GM18861 (cell line): ENCODE results near the gene TAOK2.
"Not testable (repeated sequence)": the region's sequence is repeated elsewhere in the genome, so short reads cannot be mapped to it uniquely, and the experiment has no call there.

ENCODE experiments used
- ATAC-seq: cut with Tn5 transposase; IDR thresholded peaks from one replicate; pipeline ENCODE4 v1.9.1; 2021; ENCODE audit not compliant: unreplicated experiment

The TAOK2 gene

GRCh38 chr16:30018731-30019158, 45.1 kb downstream of the TAOK2 start:
- no peak for ATAC-seq

GRCh38 chr16:30022887-30023286, 49.2 kb downstream of the TAOK2 start, which contains the start of gene C16orf92:
Gene C16orf92 (plus strand): TSS chr16:30023198. CDS start chr16:30023341, 143 bp downstream.
- ATAC-seq, result no peak

- no peak for ATAC-seq
These were observed 49.9 kb downstream of the TAOK2 start for GRCh38 chr16:30023586-30023985.

GRCh38 chr16:30024451-30024850, 50.8 kb downstream of the TAOK2 start:
- no peak for ATAC-seq

- no peak for ATAC-seq
These were observed 51.5 kb downstream of the TAOK2 start for GRCh38 chr16:30025156-30025555.

- no peak for ATAC-seq
These were observed 51.9 kb downstream of the TAOK2 start for GRCh38 chr16:30025574-30025973.

GRCh38 chr16:30026449-30026848, 52.8 kb downstream of the TAOK2 start:
- ATAC-seq, result no peak

GRCh38 chr16:30027588-30028437, 54.1 kb downstream of the TAOK2 start:
- ATAC-seq, result no peak

- no peak for ATAC-seq
These were observed 54.9 kb downstream of the TAOK2 start for GRCh38 chr16:30028438-30029076.

- no peak for ATAC-seq
These were observed 56.5 kb downstream of the TAOK2 start for GRCh38 chr16:30030011-30030685.

- no peak for ATAC-seq
These were observed 57.3 kb downstream of the TAOK2 start, which contains the start of gene TLCD3B for GRCh38 chr16:30030841-30031413. Gene TLCD3B (minus strand): TSS chr16:30031271. CDS start chr16:30030527, 744 bp downstream.

GRCh38 chr16:30031477-30031918, 57.8 kb downstream of the TAOK2 start:
- ATAC-seq, result no peak

- no peak for ATAC-seq
These were observed 58.6 kb downstream of the TAOK2 start for GRCh38 chr16:30032083-30032819.

GRCh38 chr16:30033270-30033669, 59.6 kb downstream of the TAOK2 start:
- no peak for ATAC-seq

GRCh38 chr16:30040221-30040620, 66.6 kb downstream of the TAOK2 start:
- ATAC-seq, result no peak

- ATAC-seq, result not testable (repeated sequence)
These were observed 67.0 kb downstream of the TAOK2 start for GRCh38 chr16:30040690-30041089.

- no peak for ATAC-seq
These were observed 68.2 kb downstream of the TAOK2 start for GRCh38 chr16:30041841-30042240.
